ENCODE results near the gene ANXA11.

The ANXA11 gene

GRCh38 chr10:80110986-80111385, 94.4 kb downstream of the ANXA11 start:
- Mint-ChIP-seq H3K4me3 (no peak overlapping the region), H3K4me1 (ENCODE audit: low read depth) (no peaks in the 10 kb centered on the region)

DNA sequence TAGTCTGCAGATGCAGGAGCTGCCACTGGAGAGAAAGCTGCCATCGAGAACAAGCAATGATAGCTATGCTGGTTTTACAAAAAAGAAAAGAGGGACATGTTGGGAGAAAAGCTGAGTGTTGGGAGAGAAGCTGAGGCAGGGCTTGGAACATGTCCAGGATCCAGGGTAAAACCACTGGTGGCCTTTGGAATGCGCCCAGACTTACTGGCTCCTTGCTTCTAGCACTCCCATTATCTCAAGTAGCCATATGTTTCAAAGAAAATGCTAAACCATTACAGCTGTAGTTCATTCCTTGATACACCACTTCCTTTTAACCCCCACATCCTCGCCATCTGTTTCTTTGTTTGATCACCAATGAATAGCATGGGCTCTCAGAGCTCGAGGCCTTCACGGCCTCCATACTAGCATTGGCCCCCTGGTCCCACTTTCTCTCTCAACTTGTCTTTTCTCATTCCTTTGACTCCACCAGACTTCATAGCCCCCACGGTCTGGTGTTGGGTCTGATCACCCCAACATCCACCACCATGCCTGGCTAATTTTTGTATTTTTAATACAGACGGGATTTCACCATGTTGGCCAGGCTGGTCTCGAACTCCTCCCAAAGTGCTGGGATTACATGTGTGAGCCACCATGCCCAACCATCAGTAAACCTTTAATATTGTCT, 96.6 kb downstream of the ANXA11 start:
- H3K36me3 Mint-ChIP-seq (ENCODE audit: low read depth), result peaks cover 3% of the 10 kb centered on the region
- H3K27ac Mint-ChIP-seq, result no peak overlapping the region
- peaks cover 10% of the 10 kb centered on the region for H3K4me1 Mint-ChIP-seq (ENCODE audit: low read depth)
- peaks cover 16% of the 10 kb centered on the region for H3K9me3 Mint-ChIP-seq
- H3K4me3 Mint-ChIP-seq, result no peak overlapping the region
- H3K27me3 Mint-ChIP-seq (ENCODE audit: low read depth), result peaks cover 14% of the 10 kb centered on the region

More at GRCh38 chr10:80110986-80111385, 94.4 kb downstream of the ANXA11 start:
- Mint-ChIP-seq H3K9me3 (peaks cover 16% of the 10 kb centered on the region), H3K27ac (no peak overlapping the region), H3K36me3 (ENCODE audit: low read depth) (peaks cover 3% of the 10 kb centered on the region), H3K27me3 (ENCODE audit: low read depth) (peaks cover 9% of the 10 kb centered on the region)

- H3K27ac Mint-ChIP-seq, result no peak overlapping the region
- peaks cover 10% of the 10 kb centered on the region for H3K4me1 Mint-ChIP-seq (ENCODE audit: low read depth)
- H3K4me3 Mint-ChIP-seq, result no peak overlapping the region
- peaks cover 10% of the 10 kb centered on the region for H3K9me3 Mint-ChIP-seq
- H3K27me3 Mint-ChIP-seq (ENCODE audit: low read depth), result peaks cover 14% of the 10 kb centered on the region
- peaks cover under 1% of the 10 kb centered on the region for H3K36me3 Mint-ChIP-seq (ENCODE audit: low read depth)
Observed at GRCh38 chr10:80104066-80104926, 101.0 kb downstream of the ANXA11 start.
